ENCODE measurements around the gene IQCF5. TPM values are rescaled to one million over a fixed set of nuclear protein-coding genes. Genes with fewer than 3 reads are reported as not detected.

IQCF5 gene
- total RNA-seq, 1 donor from 2014 or later, result not detected

GRCh38 chr3:51830836-51831385 lies 44.5 kb downstream of the IQCF5 start:
- ATAC-seq (ENCODE audit: low read depth), result no peak
- no peak for DNase-seq
- peaks cover 16% of the 10 kb centered on the region for H3K27me3 Mint-ChIP-seq
- intact Hi-C loops (cut with micrococcal nuclease), result no loop called here
- peaks cover 10% of the 10 kb centered on the region for H3K9me3 Mint-ChIP-seq
- CTCF ChIA-PET, result no interaction called here
- no peaks in the 10 kb centered on the region for H3K36me3 Mint-ChIP-seq (ENCODE audit: low read depth)
- no peaks in the 10 kb centered on the region for H3K4me1 Mint-ChIP-seq
- H3K4me3 Mint-ChIP-seq, result no peak overlapping the region
- H3K27ac Mint-ChIP-seq, result no peak overlapping the region
- POLR2A ChIA-PET, result no interaction called here
- no peak for TF ChIP-seq CTCF (IDR thresholded peaks at IDR 0.05)

GRCh38 chr3:51830345-51830744 lies 45.1 kb downstream of the IQCF5 start:
- H3K9me3 Mint-ChIP-seq, result peaks cover 10% of the 10 kb centered on the region
- CTCF ChIA-PET, result no interaction called here

GRCh38 chr3:51828297-51828696 lies 47.1 kb downstream of the IQCF5 start:
- no peak overlapping the region for H3K4me3 Mint-ChIP-seq
- ATAC-seq (ENCODE audit: low read depth), result no peak
- no peaks in the 10 kb centered on the region for H3K36me3 Mint-ChIP-seq (ENCODE audit: low read depth)
- H3K9me3 Mint-ChIP-seq, result peaks cover 10% of the 10 kb centered on the region
- no peak overlapping the region for H3K27ac Mint-ChIP-seq
- H3K4me1 Mint-ChIP-seq, result no peaks in the 10 kb centered on the region
- POLR2A ChIA-PET, result no interaction called here
- peaks cover 12% of the 10 kb centered on the region for H3K27me3 Mint-ChIP-seq
- no peak for DNase-seq
- CTCF ChIA-PET, result no interaction called here
- no peak for TF ChIP-seq CTCF (IDR thresholded peaks at IDR 0.05)
- intact Hi-C loops (cut with micrococcal nuclease), result no loop called here

More at GRCh38 chr3:51830345-51830744, 45.1 kb downstream of the IQCF5 start:
- H3K4me1 Mint-ChIP-seq, result no peaks in the 10 kb centered on the region
- POLR2A ChIA-PET, result no interaction called here
- intact Hi-C loops (cut with micrococcal nuclease), result no loop called here
- no peak overlapping the region for H3K4me3 Mint-ChIP-seq
- H3K27me3 Mint-ChIP-seq, result peaks cover 19% of the 10 kb centered on the region
- no peak overlapping the region for H3K27ac Mint-ChIP-seq
- ATAC-seq (ENCODE audit: low read depth) (no peak), DNase-seq (no peak)
- H3K36me3 Mint-ChIP-seq (ENCODE audit: low read depth), result no peaks in the 10 kb centered on the region
- TF ChIP-seq CTCF (IDR thresholded peaks at IDR 0.05), result no peak

Other genes starting within 250 kb of the IQCF5 start
- 24.1 and 24.4 TPM in 2 replicates for gene TEX264, start 204.3 kb downstream of the IQCF5 start, total RNA-seq
- 0.58 and 1.4 TPM in 2 replicates for gene GRM2, start 168.5 kb downstream of the IQCF5 start, total RNA-seq
- gene IQCF6, start 96.4 kb downstream of the IQCF5 start, total RNA-seq, result not detected in 2 replicates
- gene IQCF2, start 14.0 kb downstream of the IQCF5 start, total RNA-seq, result not detected in 2 replicates
- not detected in 2 replicates for gene IQCF1, start 27.8 kb upstream of the IQCF5 start, total RNA-seq
- gene RRP9, start 66.3 kb upstream of the IQCF5 start, total RNA-seq, result 30.7 and 32.4 TPM in 2 replicates
- 9.7 and 12.7 TPM in 2 replicates for gene PARP3, start 66.8 kb upstream of the IQCF5 start, total RNA-seq
- not detected in 2 replicates for gene GPR62, start 79.8 kb upstream of the IQCF5 start, total RNA-seq
- gene PCBP4, start 91.9 kb upstream of the IQCF5 start, total RNA-seq, result 10.3 and 11.0 TPM in 2 replicates
- 51.6 and 55.6 TPM in 2 replicates for gene ABHD14B, start 98.4 kb upstream of the IQCF5 start, total RNA-seq
- 5.1 and 5.2 TPM in 2 replicates for gene ABHD14A, start 99.5 kb upstream of the IQCF5 start, total RNA-seq
- 24.9 and 26.7 TPM in 2 replicates for gene ACY1, start 107.9 kb upstream of the IQCF5 start, total RNA-seq
- gene RPL29, start 120.3 kb upstream of the IQCF5 start, total RNA-seq, result 1,884 and 2,140 TPM in 2 replicates
- 3.7 and 4.3 TPM in 2 replicates for gene DUSP7, start 181.0 kb upstream of the IQCF5 start, total RNA-seq

Data from activated B cell treated with CpG ODN at 0.5 μM for 24 hours (primary cell).